OCI-LY1 (cell line): ENCODE measurements around the gene ARPIN.

Experiments
- EZH2 ChIP-seq: fragments of 200-600 bp; sonication (generic), shearing (Covaris generic); IDR thresholded peaks from 2 replicates; pipeline ENCODE4 v1.8.0; 2017; ENCODE audit warnings: borderline replicate concordance, mixed run types, mild to moderate bottlenecking, antibody characterized with exemption, low read length, moderate library complexity, mixed read lengths
- TF ChIP-seq, protein P1 (sequence below): fragments of 200-600 bp; sonication (generic), shearing (Covaris generic); IDR thresholded peaks from 2 replicates; pipeline ENCODE4 v1.5.1; 2017; ENCODE audit warnings: mild to moderate bottlenecking, antibody characterized with exemption, low read length, moderate library complexity, mixed read lengths

DNA sequence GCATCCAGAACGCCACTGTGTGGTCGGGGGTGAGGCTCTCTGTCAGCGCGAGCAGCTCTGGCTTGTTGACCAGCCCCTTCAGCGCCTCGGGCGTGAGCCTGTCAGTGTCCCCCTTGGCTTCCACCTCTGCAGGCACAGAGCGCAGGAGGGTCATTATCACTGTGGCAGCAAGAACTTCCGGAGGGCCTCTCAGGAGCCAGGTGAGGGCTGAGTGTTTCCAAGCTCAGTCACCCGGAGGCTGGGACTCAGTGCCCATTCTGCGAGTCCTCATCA lies 9.0 kb downstream of the ARPIN start:
- TF ChIP-seq, protein P1, sequence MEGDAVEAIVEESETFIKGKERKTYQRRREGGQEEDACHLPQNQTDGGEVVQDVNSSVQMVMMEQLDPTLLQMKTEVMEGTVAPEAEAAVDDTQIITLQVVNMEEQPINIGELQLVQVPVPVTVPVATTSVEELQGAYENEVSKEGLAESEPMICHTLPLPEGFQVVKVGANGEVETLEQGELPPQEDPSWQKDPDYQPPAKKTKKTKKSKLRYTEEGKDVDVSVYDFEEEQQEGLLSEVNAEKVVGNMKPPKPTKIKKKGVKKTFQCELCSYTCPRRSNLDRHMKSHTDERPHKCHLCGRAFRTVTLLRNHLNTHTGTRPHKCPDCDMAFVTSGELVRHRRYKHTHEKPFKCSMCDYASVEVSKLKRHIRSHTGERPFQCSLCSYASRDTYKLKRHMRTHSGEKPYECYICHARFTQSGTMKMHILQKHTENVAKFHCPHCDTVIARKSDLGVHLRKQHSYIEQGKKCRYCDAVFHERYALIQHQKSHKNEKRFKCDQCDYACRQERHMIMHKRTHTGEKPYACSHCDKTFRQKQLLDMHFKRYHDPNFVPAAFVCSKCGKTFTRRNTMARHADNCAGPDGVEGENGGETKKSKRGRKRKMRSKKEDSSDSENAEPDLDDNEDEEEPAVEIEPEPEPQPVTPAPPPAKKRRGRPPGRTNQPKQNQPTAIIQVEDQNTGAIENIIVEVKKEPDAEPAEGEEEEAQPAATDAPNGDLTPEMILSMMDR, result no peak
- no peak for TF ChIP-seq EZH2
